Ovary (tissue), 3 donors: ENCODE results near the gene ERI3.

ENCODE experiments used
- EP300 ChIP-seq: sonication (generic); formaldehyde crosslinking; IDR thresholded peaks from one replicate; pipeline ENCODE4 v1.6.1; 2017; ENCODE audit warnings: antibody characterized with exemption
- TF ChIP-seq, protein P1 (sequence below), 3 donors: fragments of 450-650 bp in 2 of 3; fragments of 200-600 bp in 1 of 3; IDR thresholded peaks; one replicate each; pipeline versions ENCODE4 v1.5.1 to v1.8.0; 2016 to 2022; ENCODE audit warnings: antibody characterized with exemption in 3 of 3, mild to moderate bottlenecking in 1 of 3
- donor health status: DM: no; HTN: no; CAD: no.

GRCh38 chr1:44228218-44228617 is 126.8 kb downstream of the ERI3 start:
- TF ChIP-seq, protein P1, sequence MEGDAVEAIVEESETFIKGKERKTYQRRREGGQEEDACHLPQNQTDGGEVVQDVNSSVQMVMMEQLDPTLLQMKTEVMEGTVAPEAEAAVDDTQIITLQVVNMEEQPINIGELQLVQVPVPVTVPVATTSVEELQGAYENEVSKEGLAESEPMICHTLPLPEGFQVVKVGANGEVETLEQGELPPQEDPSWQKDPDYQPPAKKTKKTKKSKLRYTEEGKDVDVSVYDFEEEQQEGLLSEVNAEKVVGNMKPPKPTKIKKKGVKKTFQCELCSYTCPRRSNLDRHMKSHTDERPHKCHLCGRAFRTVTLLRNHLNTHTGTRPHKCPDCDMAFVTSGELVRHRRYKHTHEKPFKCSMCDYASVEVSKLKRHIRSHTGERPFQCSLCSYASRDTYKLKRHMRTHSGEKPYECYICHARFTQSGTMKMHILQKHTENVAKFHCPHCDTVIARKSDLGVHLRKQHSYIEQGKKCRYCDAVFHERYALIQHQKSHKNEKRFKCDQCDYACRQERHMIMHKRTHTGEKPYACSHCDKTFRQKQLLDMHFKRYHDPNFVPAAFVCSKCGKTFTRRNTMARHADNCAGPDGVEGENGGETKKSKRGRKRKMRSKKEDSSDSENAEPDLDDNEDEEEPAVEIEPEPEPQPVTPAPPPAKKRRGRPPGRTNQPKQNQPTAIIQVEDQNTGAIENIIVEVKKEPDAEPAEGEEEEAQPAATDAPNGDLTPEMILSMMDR (IDR thresholded peaks at IDR 0.05), result no peak
- no peak for TF ChIP-seq EP300
